IMR-90 (cell line): ENCODE data around the gene TTC1. TPM values are rescaled to one million over a fixed set of nuclear protein-coding genes. Genes with fewer than 3 reads are reported as not detected.

Source experiments
- ATAC-seq: fragments of 200-7000 bp; cut with Tn5 transposase; 2 replicates; pipeline ENCODE4 v1.9.1; 2020; ENCODE audit warnings: low read depth, mild to moderate bottlenecking, moderate library complexity
- BruUV-seq: library from RNA; stranded (reverse); fragments of 400-500 nt; replicated peaks from 2 replicates; lab custom pipeline; 2021; lab: Mats Ljungman, UMichigan
- CTCF ChIA-PET: fragments of 300-600 bp; formaldehyde crosslinking; extraction: SDS; loops from one replicate; lab custom pipeline; 2021; ENCODE audit warnings: antibody characterized with exemption; lab: Yijun Ruan, JAX
- POLR2A ChIA-PET: fragments of 300-600 bp; sonication (Branson Sonifier 250); formaldehyde crosslinking; loops from one replicate; lab custom pipeline; 2022; ENCODE audit warnings: antibody characterized with exemption; ENCODE audit not compliant: unreplicated experiment; lab: Charles Lee
- DNase-seq: peaks from one replicate; pipeline ENCODE4 v3.0.0; 2013
- H2AFZ ChIP-seq: replicated peaks from 2 replicates; pipeline ENCODE3; 2013; ENCODE audit warnings: low read length, mild to moderate bottlenecking; ENCODE audit not compliant: poor library complexity
- H2AK5ac ChIP-seq: 2 replicates; pipeline ENCODE4 v1.6.1; 2013; ENCODE audit warnings: low read depth, low read length, inconsistent platforms
- H2AK9ac ChIP-seq: replicated peaks from 2 replicates; pipeline ENCODE3; 2013; ENCODE audit warnings: mild to moderate bottlenecking, low read depth, low read length, moderate library complexity; ENCODE audit not compliant: poor library complexity
- H2BK120ac ChIP-seq: 2 replicates; pipeline ENCODE4 v1.6.1; 2013; ENCODE audit warnings: low read depth, low read length, inconsistent platforms
- H2BK15ac ChIP-seq: 3 replicates; pipeline ENCODE4 v1.6.1; 2013; ENCODE audit warnings: low read depth, low read length, inconsistent platforms
- H2BK20ac ChIP-seq: 2 replicates; pipeline ENCODE4 v1.6.1; 2013; ENCODE audit warnings: low read depth, mild to moderate bottlenecking, inconsistent platforms, low read length, moderate library complexity
- H2BK5ac ChIP-seq: 2 replicates; pipeline ENCODE4 v1.6.1; 2013; ENCODE audit warnings: mild to moderate bottlenecking, low read depth, low read length, inconsistent platforms; ENCODE audit not compliant: poor library complexity, severe bottlenecking
- H3K14ac ChIP-seq: replicated peaks from 2 replicates; pipeline ENCODE4 v1.6.1; 2013; ENCODE audit warnings: low read depth, low read length, inconsistent platforms
- H3K18ac ChIP-seq: 2 replicates; pipeline ENCODE4 v1.6.1; 2013; ENCODE audit warnings: low read depth, low read length, control low read depth
- H3K23ac ChIP-seq: 2 replicates; pipeline ENCODE4 v1.6.1; 2013; ENCODE audit warnings: low read depth, low read length, inconsistent platforms
- H3K27ac ChIP-seq: 2 replicates; pipeline ENCODE4 v1.5.1; 2013; ENCODE audit warnings: mild to moderate bottlenecking, control low read depth, low read length; ENCODE audit not compliant: insufficient read depth
- H3K27me3 ChIP-seq: 2 replicates; pipeline ENCODE4 v1.6.1; 2013; ENCODE audit warnings: low read length; ENCODE audit not compliant: control insufficient read depth, insufficient read depth
- H3K36me3 ChIP-seq: 2 replicates; pipeline ENCODE4 v1.6.1; 2013; ENCODE audit warnings: low read length, mixed read lengths; ENCODE audit not compliant: control insufficient read depth, insufficient read depth
- H3K4ac ChIP-seq: 2 replicates; pipeline ENCODE4 v1.6.1; 2013; ENCODE audit warnings: low read depth, low read length, inconsistent platforms
- H3K4me1 ChIP-seq: 2 replicates; pipeline ENCODE4 v1.6.1; 2013; ENCODE audit warnings: low read length, mixed read lengths; ENCODE audit not compliant: control insufficient read depth, insufficient read depth
- H3K4me2 ChIP-seq: 2 replicates; pipeline ENCODE4 v1.6.1; 2013; ENCODE audit warnings: low read depth, mild to moderate bottlenecking, control low read depth, low read length, moderate library complexity
- H3K4me3 ChIP-seq: 2 replicates; pipeline ENCODE4 v1.5.1; 2013; ENCODE audit warnings: low read depth, mild to moderate bottlenecking, control low read depth, low read length, moderate library complexity; ENCODE audit not compliant: insufficient read depth
- H3K56ac ChIP-seq: 2 replicates; pipeline ENCODE4 v1.6.1; 2013; ENCODE audit warnings: low read length, inconsistent platforms; ENCODE audit not compliant: insufficient read depth; ENCODE audit errors: extremely low read depth
- H3K79me1 ChIP-seq, 2 experiments: 2 replicates each; pipeline ENCODE4 v1.6.1; 2013; ENCODE audit warnings: low read length in 2 of 2, inconsistent platforms in 1 of 2, low read depth in 1 of 2
- H3K9ac ChIP-seq: 2 replicates; pipeline ENCODE4 v1.6.1; 2013; ENCODE audit warnings: low read depth, low read length, control low read depth
- H3K9me1 ChIP-seq: 2 replicates; pipeline ENCODE4 v1.6.1; 2013; ENCODE audit warnings: low read length, inconsistent platforms; ENCODE audit not compliant: insufficient read depth
- H3K9me3 ChIP-seq: 2 replicates; pipeline ENCODE4 v1.6.1; 2013; ENCODE audit warnings: low read length; ENCODE audit not compliant: control insufficient read depth, insufficient read depth
- H4K20me1 ChIP-seq: 2 replicates; pipeline ENCODE4 v1.6.1; 2013; ENCODE audit warnings: low read length, inconsistent platforms; ENCODE audit not compliant: insufficient read depth
- H4K5ac ChIP-seq: 2 replicates; pipeline ENCODE4 v1.6.1; 2013; ENCODE audit warnings: mild to moderate bottlenecking, low read depth, low read length, control low read depth
- H4K8ac ChIP-seq, 2 experiments: 2 replicates each; pipeline ENCODE4 v1.6.1; 2013; ENCODE audit warnings: low read depth in 2 of 2, low read length in 2 of 2, control low read depth in 1 of 2, inconsistent platforms in 1 of 2
- H4K91ac ChIP-seq: 2 replicates; pipeline ENCODE4 v1.6.1; 2013; ENCODE audit warnings: low read depth, low read length, inconsistent platforms; ENCODE audit not compliant: insufficient read depth
- BHLHE40 ChIP-seq: fragments of 150-350 bp; IDR thresholded peaks from 2 replicates; pipeline ENCODE4 v1.6.1; 2016; ENCODE audit warnings: mild to moderate bottlenecking, low read depth, low read length
- ELK1 ChIP-seq: fragments of 150-350 bp; IDR thresholded peaks from 2 replicates; pipeline ENCODE4 v1.6.1; 2016; ENCODE audit warnings: low read depth, mild to moderate bottlenecking, low read length, moderate library complexity, borderline replicate concordance
- MAZ ChIP-seq: IDR thresholded peaks from 2 replicates; pipeline ENCODE4 v1.6.1; 2012; ENCODE audit warnings: low read depth, mild to moderate bottlenecking, low read length, improper control_type of control experiment, moderate library complexity, borderline replicate concordance
- MXI1 ChIP-seq: IDR thresholded peaks from 2 replicates; pipeline ENCODE4 v1.6.1; 2012; ENCODE audit warnings: low read depth, mild to moderate bottlenecking, low read length, moderate library complexity, borderline replicate concordance
- NFE2L2 ChIP-seq: fragments of 150-350 bp; IDR thresholded peaks from 2 replicates; pipeline ENCODE4 v1.6.1; 2016; ENCODE audit warnings: low read depth, mild to moderate bottlenecking, low read length
- POLR2A ChIP-seq: IDR thresholded peaks from 2 replicates; pipeline ENCODE4 v1.6.1; 2012; ENCODE audit warnings: mild to moderate bottlenecking, low read depth, low read length
- RAD21 ChIP-seq: IDR thresholded peaks from 2 replicates; pipeline ENCODE4 v1.6.1; 2012; ENCODE audit warnings: low read length, improper control_type of control experiment
- RCOR1 ChIP-seq: IDR thresholded peaks from 2 replicates; pipeline ENCODE4 v1.6.1; 2012; ENCODE audit warnings: mild to moderate bottlenecking, low read length, improper control_type of control experiment; ENCODE audit not compliant: insufficient replicate concordance
- RFX5 ChIP-seq: IDR thresholded peaks from 2 replicates; pipeline ENCODE4 v1.8.0; 2012; ENCODE audit warnings: low read depth, mild to moderate bottlenecking, low read length, moderate library complexity
- whole genome bisulfite sequencing, 2 experiments: methylation state at CpG; one replicate each; pipeline versions ENCODE4 v1.1.5 to v1.1.7; 2013; ENCODE audit warnings: missing lambda C conversion rate in 2 of 2; ENCODE audit not compliant: insufficient read length in 1 of 2; ENCODE audit errors: extremely low coverage in 2 of 2; 5-methylcytosine and 5-hydroxymethylcytosine counted together
- dilution Hi-C: fragments of 300-500 bp; cut with HindIII; formaldehyde crosslinking; loops from one replicate; pipeline ENCODE4 v1.14.3; 2018; ENCODE audit warnings: low sequenced_read_pairs; ENCODE audit not compliant: unreplicated experiment
- in situ Hi-C: fragments of 300-500 bp; cut with MboI; formaldehyde crosslinking; loops from 3 replicates; pipeline ENCODE4 v1.14.3; 2019; ENCODE audit warnings: low sequenced_read_pairs, inconsistent platforms, mixed read lengths
- intact Hi-C: fragments of 100-400 bp; cut with micrococcal nuclease; formaldehyde crosslinking; loops from 2 replicates; pipeline ENCODE4 v1.10.0; 2022
- polyA plus RNA-seq, 3 experiments: library from polyadenylated mRNA; depleted of rRNA; stranded (reverse); fragments of >200 nt; gene quantifications; 2 replicates each; pipeline ENCODE4 v1.2.3, GENCODE V29; 2012; ENCODE audit warnings: low replicate concordance in 1 of 3
- total RNA-seq: library from RNA; depleted of rRNA; stranded (reverse); fragments of >200 nt; gene quantifications from 2 replicates; pipeline ENCODE4 v1.2.3, GENCODE V29; 2012
- TF ChIP-seq, protein P1 (sequence below): fragments of 150-350 bp; IDR thresholded peaks from 2 replicates; pipeline ENCODE4 v1.6.1; 2017; ENCODE audit warnings: mild to moderate bottlenecking, antibody characterized with exemption, low read length, low read depth

The TTC1 gene
- total and polyA plus RNA-seq, 2 of the 4 experiments (the other 2 are of a cell fraction): 23.1 to 41.1 TPM

GRCh38 chr5:160064417-160064810 lies 55.5 kb downstream of the TTC1 start:
- POLR2A ChIA-PET: no interaction called here
- no peak overlapping the region for H3K23ac ChIP-seq
- H3K4me1 ChIP-seq: no peaks in the 10 kb centered on the region
- no peak overlapping the region for H2BK5ac ChIP-seq
- H3K27ac ChIP-seq: no peak overlapping the region
- no peak overlapping the region for H2AFZ ChIP-seq
- H3K27me3 ChIP-seq: no peaks in the 10 kb centered on the region
- H2AK9ac ChIP-seq: no peak overlapping the region
- BruUV-seq: no TSS peak
- H3K9me1 ChIP-seq: peaks cover 6% of the 10 kb centered on the region; the same call in 1 of the 2 replicates
- ATAC-seq: no peak
- no peak for DNase-seq
- dilution Hi-C loops (no loop called here), intact Hi-C loops (no loop called here), in situ Hi-C loops (no loop called here)
- H2BK20ac ChIP-seq: no peak overlapping the region
- no peaks in the 10 kb centered on the region for H3K9me3 ChIP-seq
- H3K4me2 ChIP-seq: no peak overlapping the region
- no peak overlapping the region for H3K18ac ChIP-seq
- H3K4me3 ChIP-seq: no peak overlapping the region
- CTCF ChIA-PET: interaction anchor here (0.6 to 0.9 kb wide), 2 partner anchors 39 to 42 kb away, joined by 3 read pairs; no protein-coding TSS in a partner anchor
- no peak overlapping the region for H4K5ac ChIP-seq
- 80% methylated on average over 1 of the region's 1 CpG; no CpG with 5 or more reads in 1 of the 2 experiments for WGBS, 2 experiments
- no peak overlapping the region for H3K4ac ChIP-seq
- TF ChIP-seq BHLHE40: no peak
- no peak for TF ChIP-seq POLR2A
- no peak for TF ChIP-seq MXI1
- TF ChIP-seq RAD21: no peak
- TF ChIP-seq NFE2L2: no peak
- TF ChIP-seq, protein P1, sequence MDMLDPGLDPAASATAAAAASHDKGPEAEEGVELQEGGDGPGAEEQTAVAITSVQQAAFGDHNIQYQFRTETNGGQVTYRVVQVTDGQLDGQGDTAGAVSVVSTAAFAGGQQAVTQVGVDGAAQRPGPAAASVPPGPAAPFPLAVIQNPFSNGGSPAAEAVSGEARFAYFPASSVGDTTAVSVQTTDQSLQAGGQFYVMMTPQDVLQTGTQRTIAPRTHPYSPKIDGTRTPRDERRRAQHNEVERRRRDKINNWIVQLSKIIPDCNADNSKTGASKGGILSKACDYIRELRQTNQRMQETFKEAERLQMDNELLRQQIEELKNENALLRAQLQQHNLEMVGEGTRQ: no peak
- TF ChIP-seq ELK1: no peak
- no peak for TF ChIP-seq RCOR1
- TF ChIP-seq RFX5: no peak
- TF ChIP-seq MAZ: no peak
- no peaks in the 10 kb centered on the region for H4K20me1 ChIP-seq
- H3K9ac ChIP-seq: no peak overlapping the region
- no peak overlapping the region for H4K8ac ChIP-seq
- H3K14ac ChIP-seq: no peak overlapping the region
- H3K36me3 ChIP-seq: peaks cover 26% of the 10 kb centered on the region
- H2BK15ac ChIP-seq: no peak overlapping the region
- H2AK5ac ChIP-seq: no peak overlapping the region
- H4K91ac ChIP-seq: no peak overlapping the region
- H3K56ac ChIP-seq: no peak overlapping the region
- H2BK120ac ChIP-seq: no peak overlapping the region
- H3K79me1 ChIP-seq: peaks cover 5 to 6% of the 10 kb centered on the region in 2 experiments; a peak in 3 of 4 replicates
